NCI-H1048 (cell line): Measurements from ENCODE around the gene SLC41A3.

Experiments used
- DNase-seq: peaks from one replicate; lab custom pipeline; 2025; lab: John Stamatoyannopoulos, UW

The SLC41A3 gene

GRCh38 chr3:126119976-126120375 lies 36.1 kb upstream of the SLC41A3 start:
- no peak for DNase-seq

- no peak for DNase-seq
Measured at GRCh38 chr3:126119008-126119675, 35.2 kb upstream of the SLC41A3 start.

GRCh38 chr3:126118591-126118990 lies 34.7 kb upstream of the SLC41A3 start:
- no peak for DNase-seq

- no peak for DNase-seq
Measured at GRCh38 chr3:126117786-126118185, 33.9 kb upstream of the SLC41A3 start.

- no peak for DNase-seq
Measured at GRCh38 chr3:126117212-126117611, 33.3 kb upstream of the SLC41A3 start.

GRCh38 chr3:126116526-126116925 lies 32.6 kb upstream of the SLC41A3 start:
- no peak for DNase-seq

- DNase-seq, result no peak
Measured at GRCh38 chr3:126114443-126115386, 30.8 kb upstream of the SLC41A3 start.

GRCh38 chr3:126113733-126114442 lies 30.0 kb upstream of the SLC41A3 start:
- DNase-seq, result no peak

- DNase-seq, result no peak
Measured at GRCh38 chr3:126113238-126113555, 29.3 kb upstream of the SLC41A3 start.

- no peak for DNase-seq
Measured at GRCh38 chr3:126112531-126113237, 28.8 kb upstream of the SLC41A3 start.

- no peak for DNase-seq
Measured at GRCh38 chr3:126111566-126112475, 27.9 kb upstream of the SLC41A3 start.

GRCh38 chr3:126111126-126111551 lies 27.2 kb upstream of the SLC41A3 start:
- no peak for DNase-seq

GRCh38 chr3:126110431-126111125 lies 26.7 kb upstream of the SLC41A3 start:
- DNase-seq, result no peak

GRCh38 chr3:126109880-126110235 lies 25.9 kb upstream of the SLC41A3 start:
- no peak for DNase-seq

- no peak for DNase-seq
Measured at GRCh38 chr3:126109146-126109879, 25.4 kb upstream of the SLC41A3 start.

GRCh38 chr3:126108676-126109050 lies 24.7 kb upstream of the SLC41A3 start:
- DNase-seq, result no peak

- DNase-seq, result no peak
Measured at GRCh38 chr3:126107957-126108675, 24.2 kb upstream of the SLC41A3 start.

GRCh38 chr3:126107203-126107939 lies 23.4 kb upstream of the SLC41A3 start:
- no peak for DNase-seq
